ENCODE measurements around the gene CACNB2. TPM values are rescaled to one million over a fixed set of nuclear protein-coding genes. Genes with fewer than 3 reads are reported as not detected.

The CACNB2 gene
- total and polyA plus RNA-seq, 10 of the 15 experiments (the other 5 are each of a cell fraction or from before 2014, with no cell fraction given) = 0.62 to 8.1 (median 1.2) TPM

GRCh38 chr10:18473424-18474117 is 333.3 kb downstream of the CACNB2 start:
- no peaks in the 10 kb centered on the region for H3K4me1 ChIP-seq (ENCODE audit: control insufficient read depth, insufficient read depth, low read length)
- no peaks in the 10 kb centered on the region for H3K36me3 ChIP-seq (ENCODE audit: control insufficient read depth in 2 of 2, insufficient read depth in 2 of 2, low read length in 1 of 2)
- H3K9me3 ChIP-seq (replicated peaks; ENCODE audit: control insufficient read depth, insufficient read depth, low read length) = no peaks in the 10 kb centered on the region
- no peaks in the 10 kb centered on the region for H4K20me1 ChIP-seq (ENCODE audit: control insufficient read depth, insufficient read depth)
- H3K79me2 ChIP-seq (ENCODE audit: control insufficient read depth, insufficient read depth, low read length) = no peaks in the 10 kb centered on the region
- H2AFZ ChIP-seq (ENCODE audit: control insufficient read depth, low read depth, low read length) = no peak overlapping the region
- no TSS peak for BruUV-seq (replicated peaks)
- DNase-seq (ENCODE audit: low read depth, low spot score) = no peak
- SMC1A ChIA-PET (ENCODE audit: uncharacterized antibody, unreplicated experiment) = interaction anchor here (0.9 to 4.4 kb wide), 22 partner anchors 9 to 234 kb away, joined by 3 to 68 read pairs (median 6); no protein-coding TSS in a partner anchor
- intact Hi-C loops (cut with micrococcal nuclease; ENCODE audit: unreplicated experiment) (loop anchor here (5.0 to 10.0 kb wide), 4 partner anchors 51 to 229 kb away; no protein-coding TSS in a partner anchor), in situ Hi-C loops (cut with MboI) (no loop called here)
- no peak for FAIRE-seq
- H3K4me3 ChIP-seq = no peak overlapping the region
- H3K27me3 ChIP-seq (replicated peaks in 1 of 2; ENCODE audit: control insufficient read depth in 2 of 2, insufficient read depth in 2 of 2, low read length in 1 of 2) = no peaks in the 10 kb centered on the region
- no peak overlapping the region for H3K4me2 ChIP-seq (ENCODE audit: control insufficient read depth, insufficient read depth)
- RAD21 ChIA-PET (ENCODE audit: unreplicated experiment) = interaction anchor here (0.9 to 3.3 kb wide), 19 partner anchors 14 to 366 kb away, joined by 3 to 29 read pairs (median 9); no protein-coding TSS in a partner anchor
- no peak overlapping the region for H3K27ac ChIP-seq (ENCODE audit: control insufficient read depth, insufficient read depth)
- 74% methylated on average over 12 of the region's 12 CpGs for WGBS (ENCODE audit: insufficient coverage, insufficient replicate concordance, low lambda C conversion rate, missing lambda C conversion rate)
- ATAC-seq = no peak
- H3K9ac ChIP-seq (ENCODE audit: control insufficient read depth, insufficient read depth, low read length) = no peak overlapping the region
- TF ChIP-seq REST (IDR thresholded peaks at IDR 0.05; ENCODE audit: low read depth, low read length) (no peak), SIN3A (IDR thresholded peaks at IDR 0.05; ENCODE audit: low read depth, low read length) (no peak), KAT2A (conservative IDR thresholded peaks at IDR 0.05; ENCODE audit: control insufficient read depth, low read depth, low read length) (no peak), RAD21 (IDR thresholded peaks at IDR 0.05; ENCODE audit: insufficient read depth, low read depth, low read length) (no peak), NRF1 (conservative IDR thresholded peaks at IDR 0.05; ENCODE audit: low read depth, low read length) (no peak), ASH2L (IDR thresholded peaks at IDR 0.05; ENCODE audit: borderline replicate concordance, low read depth) (no peak), ZNF384 (IDR thresholded peaks at IDR 0.05; ENCODE audit: borderline replicate concordance, low read depth, low read length) (no peak), HSF1 (IDR thresholded peaks at IDR 0.05; ENCODE audit: low read depth, low read length) (no peak), USF1 (IDR thresholded peaks at IDR 0.05; ENCODE audit: borderline replicate concordance, extremely low read length, insufficient read depth, low read depth, low read length) (no peak), PML (IDR thresholded peaks at IDR 0.05; ENCODE audit: low read length) (no peak), NKRF (conservative IDR thresholded peaks at IDR 0.05) (no peak), TARDBP (IDR thresholded peaks at IDR 0.05; ENCODE audit: borderline replicate concordance) (no peak), GATAD2B (conservative IDR thresholded peaks at IDR 0.05; ENCODE audit: low read depth) (no peak)
- POLR2A ChIA-PET = interaction anchor here (1.1 to 1.6 kb wide), 5 partner anchors 9 to 76 kb away, joined by 3 to 8 read pairs (median 5); no protein-coding TSS in a partner anchor
- CTCF ChIA-PET = interaction anchor here (0.7 to 3.9 kb wide), 19 partner anchors 12 to 257 kb away, joined by 3 to 48 read pairs (median 4); no protein-coding TSS in a partner anchor

Data from GM12878 (cell line).